Suppressor macrophage (primary cell): ENCODE measurements around the gene PRDM10.
"Not testable (repeated sequence)": the region's sequence is repeated elsewhere in the genome, so short reads cannot be mapped to it uniquely, and the experiment has no call there.

Source experiments
- DNase-seq, 4 experiments: peaks; one replicate each; pipeline ENCODE4 v3.0.0-alpha.2; 2020 to 2022
- total RNA-seq, 17 experiments: gene quantifications; one replicate each; lab custom pipeline; 2026; ENCODE audit warnings: mixed read lengths in 6 of 17, inconsistent platforms in 3 of 17; lab: John Stamatoyannopoulos, UW

PRDM10 gene, protein sequence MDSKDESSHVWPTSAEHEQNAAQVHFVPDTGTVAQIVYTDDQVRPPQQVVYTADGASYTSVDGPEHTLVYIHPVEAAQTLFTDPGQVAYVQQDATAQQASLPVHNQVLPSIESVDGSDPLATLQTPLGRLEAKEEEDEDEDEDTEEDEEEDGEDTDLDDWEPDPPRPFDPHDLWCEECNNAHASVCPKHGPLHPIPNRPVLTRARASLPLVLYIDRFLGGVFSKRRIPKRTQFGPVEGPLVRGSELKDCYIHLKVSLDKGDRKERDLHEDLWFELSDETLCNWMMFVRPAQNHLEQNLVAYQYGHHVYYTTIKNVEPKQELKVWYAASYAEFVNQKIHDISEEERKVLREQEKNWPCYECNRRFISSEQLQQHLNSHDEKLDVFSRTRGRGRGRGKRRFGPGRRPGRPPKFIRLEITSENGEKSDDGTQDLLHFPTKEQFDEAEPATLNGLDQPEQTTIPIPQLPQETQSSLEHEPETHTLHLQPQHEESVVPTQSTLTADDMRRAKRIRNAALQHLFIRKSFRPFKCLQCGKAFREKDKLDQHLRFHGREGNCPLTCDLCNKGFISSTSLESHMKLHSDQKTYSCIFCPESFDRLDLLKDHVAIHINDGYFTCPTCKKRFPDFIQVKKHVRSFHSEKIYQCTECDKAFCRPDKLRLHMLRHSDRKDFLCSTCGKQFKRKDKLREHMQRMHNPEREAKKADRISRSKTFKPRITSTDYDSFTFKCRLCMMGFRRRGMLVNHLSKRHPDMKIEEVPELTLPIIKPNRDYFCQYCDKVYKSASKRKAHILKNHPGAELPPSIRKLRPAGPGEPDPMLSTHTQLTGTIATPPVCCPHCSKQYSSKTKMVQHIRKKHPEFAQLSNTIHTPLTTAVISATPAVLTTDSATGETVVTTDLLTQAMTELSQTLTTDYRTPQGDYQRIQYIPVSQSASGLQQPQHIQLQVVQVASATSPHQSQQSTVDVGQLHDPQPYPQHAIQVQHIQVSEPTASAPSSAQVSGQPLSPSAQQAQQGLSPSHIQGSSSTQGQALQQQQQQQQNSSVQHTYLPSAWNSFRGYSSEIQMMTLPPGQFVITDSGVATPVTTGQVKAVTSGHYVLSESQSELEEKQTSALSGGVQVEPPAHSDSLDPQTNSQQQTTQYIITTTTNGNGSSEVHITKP
- total RNA-seq: 7.4 to 25.8 (median 18.9) reads per million in 17 experiments

- DNase-seq: peak; percentile 90 to 96 (median 94)
These were observed at the start of gene PRDM10 for GRCh38 chr11:130002352-130002845. TSS of gene PRDM10 (minus strand) at chr11:130002835. CDS start at chr11:129960964, 41,871 bp downstream.

DNA sequence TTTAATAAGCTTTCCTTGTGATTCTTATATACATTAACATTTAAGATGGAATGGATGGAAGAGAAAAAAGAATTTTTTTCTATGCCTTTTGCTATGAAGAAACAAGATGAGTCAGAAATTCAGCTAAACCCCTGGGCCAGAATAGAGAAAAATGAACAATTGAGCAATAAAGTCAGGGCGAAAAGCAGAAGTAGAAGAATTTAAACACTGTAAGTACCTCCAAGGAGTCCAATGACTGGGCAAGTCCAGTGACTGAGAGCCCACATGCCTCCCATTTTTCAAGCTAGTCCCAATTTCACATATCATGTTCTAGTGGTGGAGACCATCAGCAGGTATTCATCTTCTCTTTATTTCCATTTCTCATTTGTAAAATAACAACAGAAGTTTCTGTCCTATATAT, 48.4 kb upstream of the PRDM10 start:
- peak; percentile 80 to 95 (median 87) for DNase-seq

- peak; percentile 80 to 92 (median 89) for DNase-seq
These were observed 47.6 kb upstream of the PRDM10 start for GRCh38 chr11:130050257-130050656.

GRCh38 chr11:130049328-130049771, 46.7 kb upstream of the PRDM10 start:
- peak; percentile 37 to 60 (median 54) for DNase-seq

GRCh38 chr11:130047141-130047540, 44.5 kb upstream of the PRDM10 start:
- DNase-seq: no peak

GRCh38 chr11:130043575-130043974, 40.9 kb upstream of the PRDM10 start:
- DNase-seq: peak; percentile 73 to 88 (median 86)

- DNase-seq: peak; percentile 75 to 94 (median 84)
These were observed 39.5 kb upstream of the PRDM10 start for GRCh38 chr11:130042093-130042591.

DNA sequence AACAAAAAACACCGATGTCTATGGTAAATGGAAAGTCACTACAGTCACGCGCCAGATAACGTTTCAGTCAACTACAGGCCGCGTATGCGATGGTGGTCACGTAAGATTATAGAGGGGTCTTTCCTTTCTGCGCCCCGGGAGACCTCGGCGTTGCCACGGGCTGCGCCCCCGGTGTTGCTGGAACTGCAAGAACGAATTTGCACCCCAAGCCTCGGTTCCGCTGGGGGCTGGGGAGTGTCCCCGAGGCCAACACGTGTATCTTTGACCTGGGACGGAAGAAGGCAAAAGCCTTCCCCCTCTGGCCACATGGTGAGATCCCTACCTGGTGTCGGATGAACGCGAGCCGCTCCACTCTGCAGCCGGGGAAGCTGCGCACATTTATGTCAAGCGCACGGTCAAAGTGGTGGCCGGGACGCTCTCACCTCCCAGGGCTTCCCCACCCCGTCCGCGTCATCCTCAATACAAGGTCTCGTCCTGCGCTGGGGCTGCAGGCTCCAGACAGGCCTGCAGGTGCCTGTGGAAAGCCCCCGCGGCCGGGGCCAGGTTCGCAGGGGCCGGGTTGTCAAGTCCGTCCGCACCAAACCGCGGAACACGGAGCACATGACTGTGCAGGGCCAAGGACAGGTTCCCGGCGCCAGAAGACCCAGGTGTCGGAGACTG, 37.8 kb upstream of the PRDM10 start:
- no peak for DNase-seq

GRCh38 chr11:130037881-130038585, 35.4 kb upstream of the PRDM10 start:
- DNase-seq: no peak

DNA sequence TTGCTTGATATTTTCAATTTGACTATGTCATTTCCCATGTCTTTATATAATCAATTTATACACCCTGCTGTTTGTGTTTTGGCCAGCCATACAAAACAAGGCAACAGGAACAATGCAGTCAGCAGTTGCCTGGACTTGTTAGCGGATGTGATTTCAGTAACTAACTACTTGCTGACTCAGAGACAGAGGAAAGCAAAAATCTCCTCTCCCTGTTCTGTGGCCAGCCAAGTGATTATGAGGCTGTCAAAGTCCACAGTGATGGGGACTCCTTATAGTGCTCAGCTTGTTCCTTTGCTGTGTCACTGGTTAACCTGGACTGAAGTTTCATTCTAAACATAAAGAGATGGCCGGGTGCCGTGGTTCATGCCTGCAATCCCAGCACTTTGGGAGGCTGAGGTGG, 34.4 kb upstream of the PRDM10 start:
- DNase-seq: peak; percentile 58 to 77 (median 70)

- DNase-seq: peak in 2 of 4 experiments; percentile 48 to 49
These were observed 31.6 kb upstream of the PRDM10 start for GRCh38 chr11:130034236-130034635.

GRCh38 chr11:130032931-130033330, 30.3 kb upstream of the PRDM10 start:
- DNase-seq: no peak

GRCh38 chr11:130031945-130032344, 29.3 kb upstream of the PRDM10 start:
- no peak for DNase-seq

DNA sequence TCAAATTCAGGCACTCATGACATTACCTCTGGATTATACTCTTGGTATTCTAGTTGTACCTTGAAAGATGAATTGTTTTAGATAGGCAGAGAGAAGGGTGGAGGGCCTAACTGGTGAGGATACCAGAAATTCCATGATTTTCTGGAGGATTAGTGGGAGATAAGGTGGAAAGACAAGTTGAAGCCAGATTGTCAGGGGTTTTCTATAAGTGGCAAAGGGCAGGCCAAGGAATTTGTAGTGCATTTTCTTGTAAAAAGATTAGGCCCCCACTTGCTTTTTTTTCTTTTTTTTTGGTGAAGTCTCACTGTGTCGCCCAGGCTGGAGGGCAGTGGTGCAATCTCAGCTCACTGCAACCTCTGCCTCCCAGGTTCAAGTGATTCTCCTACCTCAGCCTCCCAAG, 28.4 kb upstream of the PRDM10 start:
- no peak for DNase-seq

- DNase-seq: no peak
These were observed 26.5 kb upstream of the PRDM10 start for GRCh38 chr11:130029137-130029536.

DNA sequence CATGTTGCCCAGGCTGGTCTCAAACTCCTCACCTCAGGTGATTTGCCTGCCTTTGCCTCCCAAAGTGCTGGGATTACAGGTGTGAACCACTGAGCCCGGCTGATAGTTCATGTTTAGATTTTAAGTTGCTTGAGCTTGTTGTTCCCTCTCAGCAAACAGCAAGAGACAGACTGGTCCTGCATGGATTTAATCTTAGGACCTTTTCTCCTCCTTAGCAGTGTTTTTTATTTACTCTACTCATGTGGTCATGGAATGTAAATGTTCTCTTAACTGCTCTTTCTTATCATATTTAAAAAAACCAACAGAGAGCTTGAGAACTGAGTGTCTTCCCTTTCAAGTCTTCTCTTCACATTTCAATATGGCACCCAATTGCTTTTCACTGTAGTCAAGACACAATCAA, 22.7 kb upstream of the PRDM10 start:
- no peak for DNase-seq

DNA sequence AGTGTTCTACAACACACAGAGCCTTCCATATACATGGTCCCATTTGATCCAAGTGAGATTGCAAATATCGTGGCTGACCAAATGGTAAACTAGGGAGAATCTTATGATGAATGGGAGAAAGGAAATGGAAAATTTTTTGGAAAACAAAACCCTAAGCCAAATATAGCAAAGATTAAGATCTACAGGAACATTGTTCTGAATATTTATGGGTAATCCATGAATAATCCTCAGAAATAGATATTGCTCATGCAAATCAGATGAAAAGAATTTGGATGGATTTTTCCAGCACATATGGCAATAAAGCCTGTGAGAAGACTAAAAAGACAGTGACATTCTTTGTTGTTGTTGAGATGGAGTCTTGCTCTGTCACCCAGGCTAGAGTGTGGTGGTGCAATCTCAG, 21.7 kb upstream of the PRDM10 start:
- DNase-seq: no peak

DNA sequence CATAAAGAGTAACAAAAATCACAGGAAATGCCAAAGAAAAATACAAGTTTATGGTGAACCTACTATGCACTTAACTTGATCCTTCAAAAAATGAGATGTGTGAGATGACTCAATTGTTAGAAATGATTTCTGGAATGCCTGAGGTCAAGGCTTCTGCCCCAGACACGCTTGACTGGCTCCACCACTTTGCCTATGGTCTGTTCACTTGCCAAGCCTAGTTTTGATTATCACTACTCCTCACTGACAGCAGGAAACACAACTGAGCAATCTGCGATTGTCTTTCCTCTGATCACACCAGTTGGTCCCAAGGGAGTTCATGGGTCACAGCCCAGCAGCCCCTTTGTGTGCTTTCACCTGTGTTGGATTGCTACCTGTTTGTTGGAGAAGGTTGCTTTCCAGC, 20.6 kb upstream of the PRDM10 start:
- DNase-seq: no peak

DNA sequence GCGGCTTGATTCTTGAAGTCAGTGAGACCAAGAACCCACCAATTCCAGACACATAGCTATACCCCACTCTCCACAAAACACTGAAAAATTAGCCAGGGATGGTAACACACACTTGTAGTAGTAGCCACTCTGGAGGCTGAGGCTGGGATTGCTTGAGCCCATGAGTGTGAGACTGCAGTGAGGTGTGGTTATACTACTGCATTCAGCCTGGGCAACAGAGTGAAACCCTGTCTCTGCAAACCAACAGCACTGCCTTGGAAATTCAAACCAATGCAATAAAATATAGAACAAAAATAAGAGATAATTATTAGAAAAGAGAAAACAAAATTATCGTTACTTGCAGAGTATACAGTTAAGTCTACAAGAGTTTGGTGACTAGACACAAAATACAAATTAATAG, 20.2 kb upstream of the PRDM10 start:
- DNase-seq: no peak

- DNase-seq: not testable (repeated sequence)
These were observed 19.0 kb upstream of the PRDM10 start for GRCh38 chr11:130021606-130022005.

- no peak for DNase-seq
These were observed 17.7 kb upstream of the PRDM10 start for GRCh38 chr11:130020323-130020722.
